Hepatocyte (in vitro differentiated cells): ENCODE data around the gene PSMD5.

Experiments used
- EZH2 ChIP-seq: fragments of 200-600 bp; sonication (generic); IDR thresholded peaks from 2 replicates; pipeline ENCODE4 v1.6.1; 2016; ENCODE audit warnings: antibody characterized with exemption, mild to moderate bottlenecking, borderline replicate concordance
- EZH2phosphoT487 ChIP-seq: fragments of 200-600 bp; sonication (generic); IDR thresholded peaks from one replicate; pipeline ENCODE4 v1.6.1; 2018; ENCODE audit warnings: antibody characterized with exemption, mild to moderate bottlenecking, low read depth, moderate library complexity; ENCODE audit not compliant: unreplicated experiment, severe bottlenecking
- TF ChIP-seq, protein P1 (sequence below): fragments of 200-600 bp; sonication (generic); IDR thresholded peaks from 2 replicates; pipeline ENCODE4 v1.5.1; 2016; ENCODE audit warnings: antibody characterized with exemption, mild to moderate bottlenecking; ENCODE audit not compliant: poor library complexity

DNA sequence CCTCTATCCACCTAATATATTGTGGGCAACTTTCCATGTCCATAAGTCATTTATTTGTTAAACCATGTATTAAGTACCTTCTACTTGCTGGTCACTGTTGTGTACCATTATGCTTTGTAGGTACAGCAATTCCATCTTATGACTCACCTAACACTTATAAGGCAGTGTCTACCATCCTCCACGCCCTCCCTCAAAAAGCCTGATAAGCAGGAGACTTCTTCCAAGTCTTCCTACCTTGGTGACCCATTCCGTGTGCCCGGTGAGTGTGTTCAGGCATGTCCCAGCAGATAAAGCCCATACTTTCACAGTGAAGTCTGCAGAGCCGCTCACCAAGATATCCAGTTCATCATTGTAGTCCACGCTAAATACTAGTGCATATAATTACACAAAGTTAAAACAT, 66.9 kb downstream of the PSMD5 start:
- TF ChIP-seq, protein P1, sequence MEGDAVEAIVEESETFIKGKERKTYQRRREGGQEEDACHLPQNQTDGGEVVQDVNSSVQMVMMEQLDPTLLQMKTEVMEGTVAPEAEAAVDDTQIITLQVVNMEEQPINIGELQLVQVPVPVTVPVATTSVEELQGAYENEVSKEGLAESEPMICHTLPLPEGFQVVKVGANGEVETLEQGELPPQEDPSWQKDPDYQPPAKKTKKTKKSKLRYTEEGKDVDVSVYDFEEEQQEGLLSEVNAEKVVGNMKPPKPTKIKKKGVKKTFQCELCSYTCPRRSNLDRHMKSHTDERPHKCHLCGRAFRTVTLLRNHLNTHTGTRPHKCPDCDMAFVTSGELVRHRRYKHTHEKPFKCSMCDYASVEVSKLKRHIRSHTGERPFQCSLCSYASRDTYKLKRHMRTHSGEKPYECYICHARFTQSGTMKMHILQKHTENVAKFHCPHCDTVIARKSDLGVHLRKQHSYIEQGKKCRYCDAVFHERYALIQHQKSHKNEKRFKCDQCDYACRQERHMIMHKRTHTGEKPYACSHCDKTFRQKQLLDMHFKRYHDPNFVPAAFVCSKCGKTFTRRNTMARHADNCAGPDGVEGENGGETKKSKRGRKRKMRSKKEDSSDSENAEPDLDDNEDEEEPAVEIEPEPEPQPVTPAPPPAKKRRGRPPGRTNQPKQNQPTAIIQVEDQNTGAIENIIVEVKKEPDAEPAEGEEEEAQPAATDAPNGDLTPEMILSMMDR: no peak
- TF ChIP-seq EZH2phosphoT487: no peak
- TF ChIP-seq EZH2: no peak
